Karpas-422 (cell line): ENCODE data around the gene PRDX4. TPM values are rescaled to one million over a fixed set of nuclear protein-coding genes. Genes with fewer than 3 reads are reported as not detected.

Experiments used
- DNase-seq: peaks from one replicate; pipeline ENCODE4 v3.0.0-alpha.2; 2015
- H2AFZ ChIP-seq: fragments of 200-600 bp; sonication (generic); 2 replicates; pipeline ENCODE4 v1.6.1; 2014; ENCODE audit warnings: antibody characterized with exemption, low read length, mixed read lengths
- H3K27ac ChIP-seq: fragments of 200-600 bp; sonication (generic); 2 replicates; pipeline ENCODE4 v1.5.1; 2014; ENCODE audit warnings: mild to moderate bottlenecking, low read length, moderate library complexity
- H3K27me3 ChIP-seq: fragments of 200-600 bp; sonication (generic); 2 replicates; pipeline ENCODE4 v1.6.1; 2014; ENCODE audit warnings: low read length, mixed read lengths
- H3K36me3 ChIP-seq: fragments of 200-600 bp; sonication (generic); 2 replicates; pipeline ENCODE4 v1.6.1; 2014; ENCODE audit warnings: low read length, mixed read lengths; ENCODE audit not compliant: insufficient read depth
- H3K4me1 ChIP-seq: fragments of 200-600 bp; sonication (generic); 2 replicates; pipeline ENCODE4 v1.6.1; 2014; ENCODE audit warnings: mild to moderate bottlenecking, low read length, mixed read lengths
- H3K4me2 ChIP-seq: fragments of 200-600 bp; sonication (generic); 2 replicates; pipeline ENCODE4 v1.6.1; 2014; ENCODE audit warnings: low read length, low read depth, mild to moderate bottlenecking; ENCODE audit not compliant: poor library complexity, severe bottlenecking
- H3K4me3 ChIP-seq: fragments of 200-600 bp; sonication (generic); 2 replicates; pipeline ENCODE4 v1.5.1; 2014; ENCODE audit warnings: mild to moderate bottlenecking, antibody characterized with exemption, low read length, mixed read lengths
- H3K79me2 ChIP-seq: fragments of 200-600 bp; sonication (generic); 2 replicates; pipeline ENCODE4 v1.6.1; 2014; ENCODE audit warnings: mild to moderate bottlenecking, low read length, mixed read lengths
- H3K9ac ChIP-seq: fragments of 200-600 bp; sonication (generic); 2 replicates; pipeline ENCODE4 v1.6.0; 2014; ENCODE audit warnings: low read length
- H3K9me2 ChIP-seq: fragments of 200-600 bp; sonication (generic), shearing (Covaris generic); replicated peaks from 2 replicates; pipeline ENCODE4 v1.6.0; 2014; ENCODE audit warnings: mild to moderate bottlenecking, low read length, moderate library complexity; ENCODE audit not compliant: insufficient read depth
- H3K9me3 ChIP-seq: fragments of 300-700, 200-600 bp; sonication (generic); 2 replicates; pipeline ENCODE4 v1.6.1; 2014; ENCODE audit warnings: low read length, mixed read lengths
- H4K20me1 ChIP-seq: fragments of 200-600 bp; sonication (generic); 2 replicates; pipeline ENCODE4 v1.6.1; 2014; ENCODE audit warnings: mild to moderate bottlenecking, antibody characterized with exemption, low read length, low read depth; ENCODE audit not compliant: insufficient read depth
- total RNA-seq: library from RNA; depleted of rRNA; stranded (reverse); fragments of >200 nt; shearing (Covaris generic); gene quantifications from 2 replicates; pipeline ENCODE4 v1.2.3, GENCODE V29; 2014; ENCODE audit warnings: low replicate concordance; rRNA removed

The PRDX4 gene
- total RNA-seq: 64.6 and 66.2 TPM in 2 replicates

DNA sequence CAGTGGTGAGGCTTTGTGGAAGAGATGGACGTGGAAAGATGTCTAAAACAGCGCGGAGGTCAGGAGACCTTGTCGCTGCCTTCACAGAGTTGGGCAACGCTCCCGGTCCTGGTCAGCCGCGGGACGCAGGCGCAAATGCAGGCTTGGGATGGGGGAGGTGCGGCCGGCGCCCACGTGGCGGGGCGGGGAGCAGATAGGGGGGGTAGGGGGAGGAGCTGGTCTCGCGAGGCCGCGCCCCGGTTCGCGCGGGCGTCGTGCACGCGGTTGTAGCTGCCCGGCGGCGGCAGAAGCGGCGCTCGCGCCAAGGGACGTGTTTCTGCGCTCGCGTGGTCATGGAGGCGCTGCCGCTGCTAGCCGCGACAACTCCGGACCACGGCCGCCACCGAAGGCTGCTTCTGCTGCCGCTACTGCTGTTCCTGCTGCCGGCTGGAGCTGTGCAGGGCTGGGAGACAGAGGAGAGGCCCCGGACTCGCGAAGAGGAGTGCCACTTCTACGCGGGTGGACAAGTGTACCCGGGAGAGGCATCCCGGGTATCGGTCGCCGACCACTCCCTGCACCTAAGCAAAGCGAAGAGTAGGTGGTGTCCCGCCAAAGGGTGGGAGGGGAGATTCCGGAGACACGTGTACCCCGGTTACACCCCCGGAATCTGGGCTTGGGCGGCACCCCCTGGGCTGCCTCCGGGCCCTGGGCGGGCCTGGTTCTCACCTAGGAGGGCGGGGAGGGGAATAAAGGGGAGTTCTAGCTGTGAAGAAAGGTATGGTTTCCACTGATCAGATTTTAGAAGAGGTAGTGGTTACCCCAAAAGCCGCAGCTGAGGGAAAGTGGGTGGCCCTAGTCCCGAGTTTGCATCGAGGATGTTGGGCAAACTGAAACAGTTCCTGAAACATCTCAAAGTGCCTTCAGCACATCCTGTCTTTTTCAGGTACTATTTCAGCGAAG lies at the start of gene PRDX4:
Gene PRDX4 (plus strand): TSS at position 255 of the 939 bp plus-strand sequence. CDS start 78 bp downstream, at position 333.
- no peaks in the 10 kb centered on the region for H3K9me2 ChIP-seq
- H3K9me3 ChIP-seq: no peaks in the 10 kb centered on the region

DNA sequence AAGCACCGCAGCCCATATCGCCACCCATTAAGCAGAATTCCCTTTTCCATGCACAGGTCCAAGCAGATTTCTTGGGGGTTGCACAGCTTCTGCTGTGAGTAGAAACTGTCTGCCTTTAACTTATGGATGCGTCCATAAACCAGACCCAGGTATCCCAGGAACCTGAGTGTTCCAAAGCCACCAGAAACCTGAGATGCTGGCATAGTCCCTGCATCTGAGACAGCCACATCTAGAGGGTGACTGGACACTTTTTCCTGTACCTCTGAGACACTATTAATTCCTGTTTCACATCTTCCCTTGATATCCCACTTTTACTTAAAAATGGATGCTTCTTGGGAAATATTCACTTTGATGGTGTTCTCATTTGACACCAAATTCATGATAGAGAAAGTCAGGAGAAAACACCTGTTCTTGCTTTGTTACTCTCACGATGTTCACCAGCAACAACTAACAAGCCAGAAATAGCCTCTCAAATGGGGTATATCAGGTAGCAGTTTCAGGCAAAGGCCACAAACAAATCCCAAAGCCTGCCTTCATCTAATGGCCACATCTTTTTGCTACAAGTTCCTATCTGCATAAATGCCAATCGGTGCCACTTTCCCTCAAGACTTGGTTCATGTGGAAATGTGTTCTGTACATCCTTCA lies 45.5 kb upstream of the PRDX4 start:
- Histone ChIP-seq H3K4me1 (no peaks in the 10 kb centered on the region), H3K4me2 (no peak overlapping the region), H3K79me2 (no peaks in the 10 kb centered on the region), H3K36me3 (no peaks in the 10 kb centered on the region), H3K9ac (no peak overlapping the region), H3K9me3 (no peaks in the 10 kb centered on the region), H2AFZ (no peak overlapping the region), H3K27me3 (no peaks in the 10 kb centered on the region), H3K27ac (no peak overlapping the region), H3K4me3 (no peak overlapping the region), H4K20me1 (no peaks in the 10 kb centered on the region), H3K9me2 (no peaks in the 10 kb centered on the region)
- no peak for DNase-seq

More for the DNA sequence above, at the start of gene PRDX4:
- Histone ChIP-seq H3K27me3 (no peaks in the 10 kb centered on the region), H3K27ac (peak within 1 kb of the TSS; percentile 83), H3K79me2 (peaks cover 24% of the 10 kb centered on the region), H4K20me1 (no peaks in the 10 kb centered on the region), H3K4me2 (peak within 1 kb of the TSS; percentile 65), H3K4me3 (peak within 1 kb of the TSS; percentile 66), H3K4me1 (peaks cover 21% of the 10 kb centered on the region), H3K9ac (peak within 1 kb of the TSS; percentile 79), H2AFZ (peak within 1 kb of the TSS; percentile 55; the same call in 1 of the 2 replicates), H3K36me3 (peaks cover 6% of the 10 kb centered on the region; the same call in 1 of the 2 replicates)
- peak; percentile 94 for DNase-seq

DNA sequence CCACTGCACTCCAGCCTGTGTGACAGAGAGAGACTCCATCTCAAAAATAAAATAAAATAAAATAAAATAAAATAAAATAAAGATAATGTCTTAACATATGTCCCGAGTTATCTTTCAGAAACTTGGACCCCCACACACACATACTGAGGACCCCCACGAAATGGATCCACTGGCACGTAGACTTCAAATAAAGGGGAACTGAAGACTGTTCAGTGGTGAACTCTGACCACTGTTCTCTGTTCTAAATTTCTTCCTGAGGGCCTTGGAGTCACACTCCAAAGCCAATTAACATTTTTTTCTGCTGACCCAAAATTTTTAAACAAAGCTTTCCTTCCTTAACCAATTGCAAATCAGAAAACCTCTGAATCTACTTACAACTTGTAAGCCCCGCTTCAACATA lies 43.5 kb upstream of the PRDX4 start:
- H3K4me2 ChIP-seq: no peak overlapping the region
- H3K9me2 ChIP-seq: no peaks in the 10 kb centered on the region
- H3K27me3 ChIP-seq: no peaks in the 10 kb centered on the region
- H3K4me3 ChIP-seq: no peak overlapping the region
- H2AFZ ChIP-seq: no peak overlapping the region
- no peak for DNase-seq
- H4K20me1 ChIP-seq: no peaks in the 10 kb centered on the region
- no peak overlapping the region for H3K9ac ChIP-seq
- H3K9me3 ChIP-seq: no peaks in the 10 kb centered on the region
- no peaks in the 10 kb centered on the region for H3K36me3 ChIP-seq
- H3K4me1 ChIP-seq: no peaks in the 10 kb centered on the region
- H3K27ac ChIP-seq: no peak overlapping the region
- H3K79me2 ChIP-seq: no peaks in the 10 kb centered on the region

DNA sequence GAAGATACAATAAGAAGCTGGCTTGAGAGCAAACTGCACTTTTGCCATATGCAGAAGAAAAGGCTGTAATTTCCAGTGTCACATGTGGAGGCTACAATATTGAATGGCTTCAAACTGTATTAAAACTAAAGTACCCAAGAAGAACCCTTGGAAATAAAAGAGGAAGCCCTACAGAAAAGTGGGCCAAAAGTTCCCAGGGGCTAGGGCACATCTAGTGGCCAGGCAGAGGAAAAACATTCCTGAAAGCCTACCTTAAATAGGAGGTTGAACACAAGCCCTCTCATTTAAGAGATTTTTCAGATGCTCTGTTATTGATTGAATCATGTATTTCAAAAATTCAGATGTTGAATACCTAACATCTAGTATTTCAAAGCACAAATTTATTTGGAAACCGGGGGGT lies 40.6 kb upstream of the PRDX4 start:
- Histone ChIP-seq H3K4me2 (no peak overlapping the region), H3K36me3 (no peaks in the 10 kb centered on the region), H2AFZ (no peak overlapping the region), H3K4me1 (no peaks in the 10 kb centered on the region), H3K9me2 (no peaks in the 10 kb centered on the region), H3K79me2 (no peaks in the 10 kb centered on the region), H3K9ac (no peak overlapping the region), H3K27me3 (no peaks in the 10 kb centered on the region), H3K9me3 (no peaks in the 10 kb centered on the region), H3K27ac (no peak overlapping the region), H4K20me1 (no peaks in the 10 kb centered on the region), H3K4me3 (no peak overlapping the region)
- peak; percentile 31 for DNase-seq

DNA sequence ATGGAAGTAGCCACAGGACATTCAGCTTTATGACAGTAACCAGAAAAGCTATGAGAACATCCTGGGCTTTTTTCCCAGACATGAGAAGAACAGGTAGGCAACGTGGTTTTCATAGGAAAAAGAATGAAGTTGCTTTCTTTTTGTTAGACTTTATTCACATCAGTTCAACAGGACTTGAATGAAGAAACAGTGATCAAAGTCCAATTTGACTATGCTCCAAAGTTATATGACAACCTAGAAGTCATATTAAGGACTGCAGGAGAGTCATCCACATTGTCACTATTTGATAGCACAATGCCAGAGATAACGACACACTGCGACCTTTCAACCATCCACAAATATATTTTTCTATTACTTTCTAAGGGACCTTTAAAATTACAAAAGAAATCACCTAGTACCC lies 39.2 kb upstream of the PRDX4 start:
- DNase-seq: no peak
- Histone ChIP-seq H3K27me3 (no peaks in the 10 kb centered on the region), H3K9ac (no peak overlapping the region), H3K4me1 (no peaks in the 10 kb centered on the region), H3K9me2 (no peaks in the 10 kb centered on the region), H3K9me3 (no peaks in the 10 kb centered on the region), H4K20me1 (no peaks in the 10 kb centered on the region), H3K36me3 (no peaks in the 10 kb centered on the region), H3K79me2 (no peaks in the 10 kb centered on the region), H3K4me2 (no peak overlapping the region), H2AFZ (no peak overlapping the region), H3K4me3 (no peak overlapping the region), H3K27ac (no peak overlapping the region)

DNA sequence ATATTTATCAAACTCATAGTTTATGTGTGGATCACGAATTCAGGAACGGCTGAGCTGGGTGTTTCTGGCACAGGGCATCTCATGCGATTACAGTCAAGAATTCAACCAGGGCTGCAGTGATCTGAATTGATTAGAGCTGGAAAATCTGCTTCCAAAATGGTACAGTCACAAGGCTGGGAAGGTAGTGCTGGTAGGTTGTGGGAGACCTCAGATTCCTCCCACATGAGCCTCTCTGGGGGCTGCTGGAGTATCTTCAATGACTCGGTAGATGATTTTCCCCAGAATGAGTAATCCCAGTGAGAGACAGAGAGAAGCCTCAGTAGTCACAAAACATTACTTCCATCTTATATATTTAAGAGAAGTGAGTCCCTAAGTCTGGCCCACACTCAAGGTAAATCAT lies 36.2 kb upstream of the PRDX4 start:
- no peak overlapping the region for H2AFZ ChIP-seq
- H3K9me3 ChIP-seq: no peaks in the 10 kb centered on the region
- H4K20me1 ChIP-seq: no peaks in the 10 kb centered on the region
- no peaks in the 10 kb centered on the region for H3K4me1 ChIP-seq
- no peak overlapping the region for H3K4me3 ChIP-seq
- no peaks in the 10 kb centered on the region for H3K79me2 ChIP-seq
- DNase-seq: no peak
- no peak overlapping the region for H3K4me2 ChIP-seq
- H3K36me3 ChIP-seq: no peaks in the 10 kb centered on the region
- no peaks in the 10 kb centered on the region for H3K27me3 ChIP-seq
- H3K27ac ChIP-seq: no peak overlapping the region
- no peaks in the 10 kb centered on the region for H3K9me2 ChIP-seq
- H3K9ac ChIP-seq: no peak overlapping the region

DNA sequence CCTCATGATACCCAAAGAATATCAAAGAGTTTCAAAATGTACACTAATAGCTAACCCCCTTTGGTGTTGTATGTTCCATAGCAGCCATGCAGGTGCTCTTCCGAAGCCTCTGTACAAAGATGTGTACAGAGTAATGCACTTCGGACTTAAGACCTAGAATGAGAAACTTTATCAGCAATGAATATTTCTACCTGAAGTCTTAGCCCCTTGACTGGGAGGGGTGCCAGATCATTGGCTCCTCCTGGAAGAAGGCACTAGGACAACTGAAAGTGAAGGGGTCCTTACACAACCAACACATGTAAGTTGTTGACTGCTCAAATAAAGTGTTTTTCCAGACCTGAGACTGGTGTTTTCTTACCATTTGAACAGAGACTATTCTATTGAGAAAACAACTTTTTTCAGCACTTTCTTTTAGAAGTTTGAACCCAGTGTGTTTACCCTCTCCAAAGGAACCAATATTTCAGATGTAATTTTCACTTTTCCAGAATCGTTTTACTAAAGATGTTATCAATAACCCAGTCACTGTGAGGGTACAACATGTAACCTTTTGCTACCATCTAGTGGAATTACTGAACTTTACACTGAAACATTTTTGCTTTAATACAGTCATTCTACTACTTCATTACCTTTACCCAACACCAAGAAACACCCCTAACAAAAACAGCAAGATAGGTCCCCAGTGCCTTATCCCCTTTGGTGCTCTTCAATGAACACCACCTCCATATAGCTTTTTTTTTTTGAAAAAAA lies 33.3 kb upstream of the PRDX4 start:
- Histone ChIP-seq H4K20me1 (no peaks in the 10 kb centered on the region), H3K9me3 (no peaks in the 10 kb centered on the region), H3K27ac (no peak overlapping the region), H3K4me2 (no peak overlapping the region), H3K36me3 (no peaks in the 10 kb centered on the region), H3K79me2 (no peaks in the 10 kb centered on the region), H3K4me3 (no peak overlapping the region), H3K4me1 (peaks cover 8% of the 10 kb centered on the region), H3K27me3 (no peaks in the 10 kb centered on the region), H3K9ac (no peak overlapping the region), H3K9me2 (no peaks in the 10 kb centered on the region), H2AFZ (no peak overlapping the region)
- DNase-seq: peak; percentile 51

DNA sequence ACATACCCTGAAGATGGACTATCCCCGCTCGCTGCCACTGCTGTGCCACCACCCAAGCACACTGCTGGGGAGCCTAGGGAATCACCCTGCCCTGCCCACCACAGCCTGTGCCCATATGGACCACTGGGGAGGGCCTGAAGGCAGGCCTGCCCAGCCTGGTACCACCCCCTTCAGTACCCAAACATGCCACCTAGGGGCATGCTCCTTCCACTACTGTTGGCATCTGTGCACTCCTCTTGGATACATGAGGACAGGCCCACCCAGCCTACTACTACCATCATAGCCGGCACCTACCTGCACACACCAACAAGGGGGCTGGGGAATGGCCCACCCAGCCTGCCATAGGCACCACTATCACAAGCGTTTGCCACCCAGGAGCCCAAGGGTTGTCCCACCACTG lies 30.1 kb upstream of the PRDX4 start:
- Histone ChIP-seq H2AFZ (no peak overlapping the region), H3K9ac (no peak overlapping the region), H3K9me3 (no peaks in the 10 kb centered on the region; the same call in 1 of the 2 replicates), H3K9me2 (no peaks in the 10 kb centered on the region), H3K36me3 (no peaks in the 10 kb centered on the region), H3K4me3 (no peak overlapping the region), H4K20me1 (no peaks in the 10 kb centered on the region), H3K27me3 (no peaks in the 10 kb centered on the region), H3K4me2 (no peak overlapping the region), H3K4me1 (peaks cover 8% of the 10 kb centered on the region), H3K79me2 (no peaks in the 10 kb centered on the region), H3K27ac (no peak overlapping the region)
- peak; percentile 53 for DNase-seq
